Measurements from ENCODE around the gene ATP5F1C. TPM values are rescaled to one million over a fixed set of nuclear protein-coding genes. Genes with fewer than 3 reads are reported as not detected.

The ATP5F1C gene
- total RNA-seq, 1 experiment from 2014 or later = 280 TPM

DNA sequence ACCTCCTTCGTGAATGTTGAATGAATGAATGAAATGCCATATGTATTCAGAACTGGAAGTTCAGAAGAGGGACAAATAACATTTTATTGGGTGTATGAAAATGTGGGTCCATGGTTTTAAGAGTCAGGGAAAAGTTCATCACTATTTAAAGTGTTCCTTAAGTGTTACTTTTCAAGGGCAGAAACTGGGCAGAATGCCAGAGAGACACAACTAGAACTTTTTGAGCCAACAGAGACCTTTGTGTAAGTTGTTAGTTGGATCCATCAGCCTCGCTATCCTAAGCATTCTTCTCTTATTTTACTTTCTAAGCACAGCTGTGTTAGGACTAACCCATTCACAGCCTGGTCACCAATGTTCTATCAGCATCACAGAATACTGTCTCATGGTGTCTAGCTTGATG is 16.8 kb downstream of the ATP5F1C start:
- no peaks in the 10 kb centered on the region for H3K23me2 ChIP-seq (ENCODE audit: insufficient read length, low read depth, low read length, poor library complexity, severe bottlenecking)
- H2BK5ac ChIP-seq (ENCODE audit: insufficient read length, low read length) = no peak overlapping the region
- no peak overlapping the region for H2BK12ac ChIP-seq (ENCODE audit: insufficient read length, low read depth, low read length)
- no peak overlapping the region for H2AFZ ChIP-seq (ENCODE audit: low read length)
- no CpG with 5 or more reads among the region's 2 CpGs for WGBS (ENCODE audit: extremely low coverage, insufficient read length, low lambda C conversion rate)
- no peak overlapping the region for H4K91ac ChIP-seq (ENCODE audit: insufficient read length, low read depth, low read length)
- H3K9ac ChIP-seq (ENCODE audit: extremely low read depth, insufficient read length, low read length) = no peak overlapping the region
- H3T11ph ChIP-seq (ENCODE audit: low read length) = no peak overlapping the region
- TF ChIP-seq, protein P1, sequence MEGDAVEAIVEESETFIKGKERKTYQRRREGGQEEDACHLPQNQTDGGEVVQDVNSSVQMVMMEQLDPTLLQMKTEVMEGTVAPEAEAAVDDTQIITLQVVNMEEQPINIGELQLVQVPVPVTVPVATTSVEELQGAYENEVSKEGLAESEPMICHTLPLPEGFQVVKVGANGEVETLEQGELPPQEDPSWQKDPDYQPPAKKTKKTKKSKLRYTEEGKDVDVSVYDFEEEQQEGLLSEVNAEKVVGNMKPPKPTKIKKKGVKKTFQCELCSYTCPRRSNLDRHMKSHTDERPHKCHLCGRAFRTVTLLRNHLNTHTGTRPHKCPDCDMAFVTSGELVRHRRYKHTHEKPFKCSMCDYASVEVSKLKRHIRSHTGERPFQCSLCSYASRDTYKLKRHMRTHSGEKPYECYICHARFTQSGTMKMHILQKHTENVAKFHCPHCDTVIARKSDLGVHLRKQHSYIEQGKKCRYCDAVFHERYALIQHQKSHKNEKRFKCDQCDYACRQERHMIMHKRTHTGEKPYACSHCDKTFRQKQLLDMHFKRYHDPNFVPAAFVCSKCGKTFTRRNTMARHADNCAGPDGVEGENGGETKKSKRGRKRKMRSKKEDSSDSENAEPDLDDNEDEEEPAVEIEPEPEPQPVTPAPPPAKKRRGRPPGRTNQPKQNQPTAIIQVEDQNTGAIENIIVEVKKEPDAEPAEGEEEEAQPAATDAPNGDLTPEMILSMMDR (conservative IDR thresholded peaks at IDR 0.05) = no peak
- H3K4ac ChIP-seq (ENCODE audit: low read depth, low read length) = no peak overlapping the region
- no peak overlapping the region for H3K4me2 ChIP-seq (ENCODE audit: insufficient read depth, insufficient read length, low read length)
- H3K9me3 ChIP-seq (ENCODE audit: control insufficient read depth, low read depth, low read length) = no peaks in the 10 kb centered on the region
- peaks cover 33 to 72% (median 63%) of the 10 kb centered on the region in 3 experiments; a peak in 6 of 7 replicates for H3K36me3 Mint-ChIP-seq (ENCODE audit: insufficient read depth in 1 of 3, low read depth in 3 of 3)
- no peak overlapping the region for H2BK20ac ChIP-seq (ENCODE audit: low read depth, low read length, poor library complexity, severe bottlenecking)
- H3K56ac ChIP-seq (ENCODE audit: insufficient read length, low read depth, low read length) = no peak overlapping the region
- no peak overlapping the region for H2BK120ac ChIP-seq (ENCODE audit: low read depth, low read length, poor library complexity, severe bottlenecking)
- no peak for DNase-seq
- no peaks in the 10 kb centered on the region for H3K27me3 ChIP-seq (ENCODE audit: insufficient read depth, low read length)
- H2AK5ac ChIP-seq (ENCODE audit: insufficient read length, low read length) = no peak overlapping the region
- H3K79me2 ChIP-seq (ENCODE audit: insufficient read depth, low read length) = no peaks in the 10 kb centered on the region
- H3K9me3 Mint-ChIP-seq = no peaks in the 10 kb centered on the region
- no peak overlapping the region for H2BK15ac ChIP-seq (ENCODE audit: low read depth, low read length)
- no peaks in the 10 kb centered on the region for H4K20me1 ChIP-seq (ENCODE audit: control insufficient read depth, insufficient read depth, insufficient read length)
- H4K8ac ChIP-seq (replicated peaks; ENCODE audit: insufficient read length, low read depth, low read length) = no peak overlapping the region
- no peaks in the 10 kb centered on the region for H3K4me1 ChIP-seq (ENCODE audit: insufficient read depth, low read length)
- no peak overlapping the region for H3K14ac ChIP-seq (ENCODE audit: insufficient read depth, low read length)
- no peak overlapping the region for H3K27ac ChIP-seq (ENCODE audit: insufficient read length, low read depth, low read length)
- H3K18ac ChIP-seq (ENCODE audit: insufficient read length, low read depth, low read length) = no peak overlapping the region
- H4K5ac ChIP-seq (ENCODE audit: insufficient read length, low read depth, low read length) = no peak overlapping the region
- no peaks in the 10 kb centered on the region for H3K27me3 Mint-ChIP-seq (ENCODE audit: low read depth)
- H3K23ac ChIP-seq (ENCODE audit: insufficient read length, low read depth, low read length) = no peak overlapping the region
- H3K4me1 Mint-ChIP-seq = no peaks in the 10 kb centered on the region
- no peaks in the 10 kb centered on the region for H3K79me1 ChIP-seq (ENCODE audit: insufficient read depth, low read depth, low read length, poor library complexity, severe bottlenecking)
- no peak overlapping the region for H3K4me3 Mint-ChIP-seq
- no peak overlapping the region for H3K27ac Mint-ChIP-seq

Measured in H9 (cell line).